ENCODE results near the gene APOC1.

GRCh38 chr19:44869733-44870470 lies 44.5 kb upstream of the APOC1 start:
- TF ChIP-seq CTCF (IDR thresholded peaks at IDR 0.05; ENCODE audit: insufficient read depth, low read depth, low read length): no peak
- TF ChIP-seq EZH2 (IDR thresholded peaks at IDR 0.05; ENCODE audit: insufficient read depth, low read length): no peak

Data from astrocyte (in vitro differentiated cells and primary cell).